GM20431 (cell line): ENCODE results near the gene GFOD2.
"Not testable (repeated sequence)": the region's sequence is repeated elsewhere in the genome, so short reads cannot be mapped to it uniquely, and the experiment has no call there.

ENCODE experiments used
- in situ Hi-C: fragments of 300-500 bp; cut with MseI, MboI; formaldehyde crosslinking; loops from one replicate; pipeline ENCODE4 v1.15.0; 2020; ENCODE audit warnings: low sequenced_read_pairs; ENCODE audit not compliant: unreplicated experiment

The GFOD2 gene, protein sequence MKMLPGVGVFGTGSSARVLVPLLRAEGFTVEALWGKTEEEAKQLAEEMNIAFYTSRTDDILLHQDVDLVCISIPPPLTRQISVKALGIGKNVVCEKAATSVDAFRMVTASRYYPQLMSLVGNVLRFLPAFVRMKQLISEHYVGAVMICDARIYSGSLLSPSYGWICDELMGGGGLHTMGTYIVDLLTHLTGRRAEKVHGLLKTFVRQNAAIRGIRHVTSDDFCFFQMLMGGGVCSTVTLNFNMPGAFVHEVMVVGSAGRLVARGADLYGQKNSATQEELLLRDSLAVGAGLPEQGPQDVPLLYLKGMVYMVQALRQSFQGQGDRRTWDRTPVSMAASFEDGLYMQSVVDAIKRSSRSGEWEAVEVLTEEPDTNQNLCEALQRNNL

DNA sequence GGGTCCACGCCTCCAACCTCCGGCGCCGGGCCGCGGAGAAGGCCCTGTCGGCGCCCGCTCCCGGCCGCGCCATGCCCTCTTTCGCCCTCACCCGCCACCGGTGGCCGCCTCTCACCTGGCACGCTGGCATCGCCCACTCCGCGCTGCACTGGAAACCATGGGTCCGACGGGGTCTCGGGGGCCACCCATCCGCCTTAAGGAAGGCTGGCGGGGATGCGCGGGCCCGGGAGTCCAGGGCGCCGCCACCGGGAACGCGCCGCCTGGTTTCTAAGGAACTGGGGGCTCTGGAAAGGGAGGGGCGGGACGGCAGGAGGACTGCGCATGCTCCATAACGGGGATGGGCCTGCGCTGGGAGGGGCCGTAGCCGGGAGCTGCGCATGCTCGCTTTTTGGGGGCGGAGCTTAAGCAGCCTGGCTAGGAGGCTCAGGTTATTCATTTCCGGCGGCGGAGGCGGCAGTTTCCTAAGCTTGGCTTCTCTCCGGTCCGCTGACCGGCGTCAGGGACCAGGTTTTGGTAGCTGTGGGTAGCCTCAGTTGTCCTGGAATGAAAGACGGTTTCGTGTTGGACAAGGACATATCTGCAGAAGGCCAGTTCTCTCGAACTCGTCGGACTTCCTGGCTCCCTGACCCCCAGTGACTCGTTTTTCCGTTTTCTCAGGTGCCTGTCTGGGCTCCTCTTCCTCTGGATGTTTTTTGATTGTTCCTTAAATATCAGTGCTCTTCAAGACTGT is at the start of gene GFOD2:
TSS of gene GFOD2 (minus strand) at position 269 of the 730 bp plus-strand sequence. CDS start 33,601 bp downstream, outside the sequence.
- in situ Hi-C loops: no loop called here

- in situ Hi-C loops: no loop called here
Measured at GRCh38 chr16:67767953-67768352, 48.8 kb upstream of the GFOD2 start.

DNA sequence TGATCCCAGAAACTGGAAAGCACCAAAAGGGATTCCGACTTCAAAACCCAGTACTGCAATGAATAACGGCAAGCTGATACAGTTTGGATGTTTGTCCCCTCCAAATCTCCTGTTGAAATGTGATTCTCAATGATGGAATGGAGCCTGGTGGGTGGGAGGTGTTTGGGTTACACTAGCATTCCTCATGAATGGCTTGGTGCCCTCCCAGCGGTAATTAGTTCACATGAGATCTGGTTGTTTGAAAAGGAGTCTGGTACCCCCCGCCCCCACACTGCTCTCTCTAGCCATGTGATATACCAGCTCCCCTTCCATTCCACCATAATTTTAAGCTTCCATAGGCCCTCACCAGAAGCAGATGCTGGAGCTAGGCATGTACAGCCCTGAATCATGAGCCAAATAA is 47.2 kb upstream of the GFOD2 start:
- in situ Hi-C loops: no loop called here

GRCh38 chr16:67764158-67764667 is 45.1 kb upstream of the GFOD2 start:
- in situ Hi-C loops: no loop called here

DNA sequence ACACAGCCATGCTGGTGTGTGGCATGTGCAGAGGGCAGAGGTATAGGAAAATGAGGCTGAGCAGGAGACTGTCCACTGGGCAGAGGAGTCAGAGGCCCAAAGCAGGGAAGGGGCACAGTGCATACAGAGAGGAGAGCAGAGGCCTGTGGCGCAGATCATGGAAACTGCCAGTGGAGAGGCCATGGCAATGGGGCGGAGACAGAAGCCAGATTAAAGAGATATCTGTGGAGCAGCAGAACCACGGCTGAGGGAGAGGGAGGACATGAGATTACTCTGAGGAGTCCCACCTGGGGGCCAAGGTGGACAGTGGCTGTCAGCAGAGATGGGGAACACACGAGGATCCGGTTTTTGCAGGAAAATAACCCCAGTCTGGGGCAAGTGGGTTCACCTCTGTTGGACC is 44.0 kb upstream of the GFOD2 start:
- in situ Hi-C loops: no loop called here

- in situ Hi-C loops: no loop called here
Measured at GRCh38 chr16:67762385-67762784, 43.3 kb upstream of the GFOD2 start.

DNA sequence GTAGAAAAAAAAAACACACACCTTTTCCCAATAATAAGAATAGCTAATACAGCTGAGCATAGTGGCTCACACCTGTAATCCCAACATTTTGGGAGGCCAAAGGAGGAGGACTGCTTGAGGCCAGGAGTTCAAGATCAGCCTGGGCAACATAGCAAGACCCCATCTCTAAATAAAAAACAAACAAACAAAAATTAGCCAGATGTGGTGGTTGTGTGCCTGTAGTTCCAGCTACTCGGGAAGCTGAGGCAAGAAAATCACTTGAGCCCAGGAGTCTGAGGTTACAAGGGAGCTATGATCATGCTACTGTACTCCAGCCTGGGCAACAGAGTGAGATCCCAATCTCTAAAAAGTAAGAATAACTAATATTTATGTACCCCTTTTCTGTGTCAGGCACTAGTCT is 42.8 kb upstream of the GFOD2 start:
- in situ Hi-C loops: no loop called here

- in situ Hi-C loops: no loop called here
Measured at GRCh38 chr16:67760956-67761230, 41.8 kb upstream of the GFOD2 start.

GRCh38 chr16:67760206-67760955 is 41.3 kb upstream of the GFOD2 start:
- in situ Hi-C loops: no loop called here

GRCh38 chr16:67758966-67759365 is 39.9 kb upstream of the GFOD2 start:
- in situ Hi-C loops: no loop called here

DNA sequence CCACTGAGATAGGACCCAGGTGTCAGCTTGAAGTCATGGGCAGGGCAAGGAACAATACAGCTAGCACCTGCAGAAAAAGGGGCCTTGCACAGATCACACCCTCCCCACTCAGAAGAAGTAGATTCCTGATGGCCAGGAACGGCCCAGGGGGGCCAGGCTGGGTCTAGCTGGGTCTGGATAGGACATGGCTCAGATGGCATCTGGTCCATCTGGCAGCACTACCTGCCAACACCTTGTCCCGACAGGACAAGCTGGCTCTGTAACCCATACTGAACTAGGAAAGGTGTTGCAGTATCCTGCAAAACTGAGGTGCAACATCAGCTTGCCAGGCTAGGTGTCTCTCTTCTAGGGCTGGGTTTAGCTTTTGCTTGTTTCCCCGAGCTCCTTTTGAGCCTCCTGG is 38.9 kb upstream of the GFOD2 start:
- in situ Hi-C loops: no loop called here

GRCh38 chr16:67752641-67753040 is 33.5 kb upstream of the GFOD2 start:
- in situ Hi-C loops: no loop called here

GRCh38 chr16:67751331-67751730 is 32.2 kb upstream of the GFOD2 start:
- in situ Hi-C loops: not testable (repeated sequence)

DNA sequence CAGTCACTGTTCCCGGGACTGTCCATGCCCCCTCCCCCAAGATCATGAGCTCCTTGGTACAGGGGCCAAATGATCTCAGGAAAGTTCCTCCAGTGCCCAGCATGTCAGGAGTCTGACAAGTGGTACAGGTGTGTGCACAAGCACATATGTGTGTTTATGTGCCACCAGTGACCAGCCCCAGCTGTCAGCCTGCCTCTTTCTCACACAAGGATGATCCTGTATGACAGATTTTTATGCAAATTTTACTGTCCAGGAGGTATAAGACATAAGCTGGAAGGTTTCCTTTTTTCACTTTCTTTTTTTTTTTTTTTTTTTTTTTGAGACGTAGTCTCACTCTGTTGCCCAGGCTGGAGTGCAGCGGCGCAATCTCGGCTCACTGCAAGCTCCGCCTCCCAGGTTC is 31.4 kb upstream of the GFOD2 start:
- in situ Hi-C loops: no loop called here

DNA sequence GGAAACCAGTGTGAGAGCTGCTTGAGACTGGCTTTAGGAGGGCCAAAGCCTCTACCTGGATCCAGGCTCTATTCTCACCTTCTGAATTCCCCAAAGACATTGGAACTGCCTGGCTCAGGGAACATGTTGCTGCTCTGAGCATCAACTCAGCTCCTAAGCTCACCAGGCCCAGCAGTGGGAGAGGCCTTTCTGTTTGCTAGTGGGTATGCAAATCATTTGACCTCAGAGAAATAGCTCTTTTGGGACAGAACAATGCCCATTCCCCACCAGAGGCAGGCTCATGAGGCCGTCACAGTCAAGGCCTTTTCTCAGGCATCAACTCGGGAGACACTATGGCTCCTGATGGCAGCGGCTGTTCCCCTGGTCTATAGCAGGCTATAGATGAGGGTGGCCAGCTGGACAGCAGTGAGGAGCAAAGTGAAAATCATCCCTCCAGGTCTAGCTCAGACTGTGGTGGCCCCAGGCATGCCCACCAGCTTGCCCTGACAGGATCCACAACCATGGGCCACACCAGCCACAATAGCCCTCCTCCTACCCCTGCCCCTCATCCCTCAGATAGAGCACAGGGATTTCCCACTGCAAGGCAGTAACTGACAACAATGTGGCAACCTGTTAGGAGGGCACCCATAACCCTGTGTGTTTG is 30.4 kb upstream of the GFOD2 start:
- in situ Hi-C loops: no loop called here

DNA sequence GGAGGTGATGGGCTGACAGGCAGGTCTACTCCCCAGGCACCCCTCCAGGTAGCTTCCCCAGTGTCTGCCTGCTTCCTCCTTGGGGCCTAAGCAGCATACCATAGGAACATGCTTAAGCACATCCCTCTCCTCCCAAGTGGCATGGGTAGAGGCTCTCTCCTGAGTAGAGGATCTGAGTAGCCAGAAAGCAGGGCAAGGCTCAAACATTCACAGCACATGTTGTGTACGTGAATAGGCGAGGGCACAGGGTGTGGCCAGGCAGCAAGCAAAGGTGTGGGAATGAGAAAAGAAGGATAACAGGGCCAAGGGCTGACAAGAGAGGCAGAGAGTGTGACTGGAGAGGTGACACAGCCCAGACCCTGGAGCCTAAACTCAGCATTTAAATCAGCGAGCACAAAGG is 29.7 kb upstream of the GFOD2 start:
- in situ Hi-C loops: no loop called here

- in situ Hi-C loops: no loop called here
Measured at GRCh38 chr16:67746846-67747245, 27.7 kb upstream of the GFOD2 start.

DNA sequence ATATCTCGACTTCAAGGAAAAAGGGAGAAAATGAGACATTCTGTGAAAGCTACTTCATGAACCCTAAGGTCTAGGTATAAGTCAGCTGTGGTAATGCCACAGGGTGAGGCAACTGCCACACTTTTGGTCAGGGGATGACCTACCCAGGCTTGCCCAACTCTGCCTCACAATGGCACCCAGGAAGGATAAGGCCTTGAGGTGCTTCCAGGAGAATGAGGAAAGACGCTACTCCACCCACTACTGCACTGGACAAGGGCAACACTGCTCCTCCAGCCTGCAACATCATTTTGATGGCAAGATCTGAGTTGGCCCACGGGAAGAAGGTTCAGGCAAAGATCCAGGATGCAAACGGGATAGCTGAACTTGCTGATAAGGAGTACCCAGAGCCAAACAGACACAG is 22.0 kb upstream of the GFOD2 start:
- in situ Hi-C loops: no loop called here

DNA sequence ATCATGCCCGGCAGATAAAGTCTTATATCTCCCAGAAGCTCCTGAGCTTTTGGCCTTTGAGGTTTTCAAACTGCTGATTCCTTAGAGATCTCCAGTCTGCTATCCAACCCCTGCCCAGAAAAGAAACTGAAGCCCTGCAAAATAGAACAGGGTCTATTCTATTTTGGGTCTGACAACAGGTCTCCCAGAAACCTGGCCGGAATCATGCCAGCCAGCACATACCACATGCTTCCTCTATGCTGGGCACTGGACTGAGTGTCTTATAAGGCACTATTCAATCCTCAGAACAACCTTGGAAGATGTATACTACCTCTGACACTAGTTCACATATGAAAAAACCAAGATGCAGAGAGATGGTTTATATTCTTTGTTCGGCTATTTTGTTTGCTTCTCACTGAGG is 21.3 kb upstream of the GFOD2 start:
- in situ Hi-C loops: no loop called here

GRCh38 chr16:67736858-67737257 is 17.7 kb upstream of the GFOD2 start:
- in situ Hi-C loops: no loop called here
